OCI-LY1 (cell line): ENCODE data around the gene IGFBP5.

Source experiments
- H2AFZ ChIP-seq: fragments of 200-600 bp; sonication (generic), shearing (Covaris generic); 2 replicates; pipeline ENCODE4 v1.6.0; 2014; ENCODE audit warnings: antibody characterized with exemption, mild to moderate bottlenecking, low read length
- H3F3A ChIP-seq: fragments of 200-600 bp; sonication (generic), shearing (Covaris generic); 2 replicates; pipeline ENCODE4 v1.6.0; 2014; ENCODE audit warnings: mild to moderate bottlenecking, antibody characterized with exemption, low read length, moderate library complexity; ENCODE audit not compliant: insufficient read depth
- H3K27ac ChIP-seq: fragments of 200-600 bp; sonication (generic); 2 replicates; pipeline ENCODE4 v1.5.1; 2014; ENCODE audit warnings: low read length, mixed run types, mild to moderate bottlenecking, low read depth; ENCODE audit not compliant: poor library complexity, severe bottlenecking
- H3K27me3 ChIP-seq: fragments of 200-600 bp; sonication (generic); 2 replicates; pipeline ENCODE4 v1.6.0; 2014; ENCODE audit warnings: antibody characterized with exemption, mild to moderate bottlenecking, low read length, moderate library complexity; ENCODE audit not compliant: insufficient read depth
- H3K36me3 ChIP-seq: fragments of 200-600 bp; sonication (generic); 2 replicates; pipeline ENCODE4 v1.6.1; 2014; ENCODE audit warnings: mild to moderate bottlenecking, antibody characterized with exemption, low read length, moderate library complexity, mixed read lengths; ENCODE audit not compliant: insufficient read depth
- H3K4me1 ChIP-seq: fragments of 200-600 bp; sonication (generic); 2 replicates; pipeline ENCODE4 v1.5.1; 2014; ENCODE audit warnings: mild to moderate bottlenecking, low read length, moderate library complexity; ENCODE audit not compliant: insufficient read depth, severe bottlenecking
- H3K4me2 ChIP-seq: fragments of 200-600 bp; sonication (generic), shearing (Covaris generic); 2 replicates; pipeline ENCODE4 v1.6.1; 2014; ENCODE audit warnings: low read length
- H3K4me3 ChIP-seq: fragments of 200-600 bp; sonication (generic); 2 replicates; pipeline ENCODE4 v1.5.1; 2014; ENCODE audit warnings: low read length, low read depth, mild to moderate bottlenecking, mixed read lengths; ENCODE audit not compliant: poor library complexity, severe bottlenecking
- H3K79me2 ChIP-seq: fragments of 200-600 bp; shearing (Covaris generic); 2 replicates; pipeline ENCODE4 v1.6.1; 2016; ENCODE audit warnings: mixed run types, low read length, mixed read lengths; ENCODE audit not compliant: insufficient read depth
- H3K9ac ChIP-seq: fragments of 200-600 bp; sonication (generic), shearing (Covaris generic); 2 replicates; pipeline ENCODE4 v1.6.1; 2014; ENCODE audit warnings: mild to moderate bottlenecking, low read length, mixed read lengths
- H3K9me2 ChIP-seq: fragments of 200-600 bp; sonication (generic), shearing (Covaris generic); 2 replicates; pipeline ENCODE4 v1.6.1; 2014; ENCODE audit warnings: low read depth, mild to moderate bottlenecking, low read length, mixed read lengths
- H3K9me3 ChIP-seq: fragments of 200-600 bp; shearing (Covaris generic); 2 replicates; pipeline ENCODE4 v1.6.1; 2014; ENCODE audit warnings: low read length, mixed read lengths
- H4K20me1 ChIP-seq: fragments of 200-600 bp; sonication (generic), shearing (Covaris generic); 2 replicates; pipeline ENCODE4 v1.6.0; 2016; ENCODE audit warnings: mild to moderate bottlenecking, low read length; ENCODE audit not compliant: insufficient read depth
- EZH2 ChIP-seq: fragments of 200-600 bp; sonication (generic), shearing (Covaris generic); IDR thresholded peaks from 2 replicates; pipeline ENCODE4 v1.8.0; 2017; ENCODE audit warnings: borderline replicate concordance, mixed run types, mild to moderate bottlenecking, antibody characterized with exemption, low read length, moderate library complexity, mixed read lengths
- TF ChIP-seq, protein P1 (sequence below): fragments of 200-600 bp; sonication (generic), shearing (Covaris generic); IDR thresholded peaks from 2 replicates; pipeline ENCODE4 v1.5.1; 2017; ENCODE audit warnings: mild to moderate bottlenecking, antibody characterized with exemption, low read length, moderate library complexity, mixed read lengths

IGFBP5 gene

DNA sequence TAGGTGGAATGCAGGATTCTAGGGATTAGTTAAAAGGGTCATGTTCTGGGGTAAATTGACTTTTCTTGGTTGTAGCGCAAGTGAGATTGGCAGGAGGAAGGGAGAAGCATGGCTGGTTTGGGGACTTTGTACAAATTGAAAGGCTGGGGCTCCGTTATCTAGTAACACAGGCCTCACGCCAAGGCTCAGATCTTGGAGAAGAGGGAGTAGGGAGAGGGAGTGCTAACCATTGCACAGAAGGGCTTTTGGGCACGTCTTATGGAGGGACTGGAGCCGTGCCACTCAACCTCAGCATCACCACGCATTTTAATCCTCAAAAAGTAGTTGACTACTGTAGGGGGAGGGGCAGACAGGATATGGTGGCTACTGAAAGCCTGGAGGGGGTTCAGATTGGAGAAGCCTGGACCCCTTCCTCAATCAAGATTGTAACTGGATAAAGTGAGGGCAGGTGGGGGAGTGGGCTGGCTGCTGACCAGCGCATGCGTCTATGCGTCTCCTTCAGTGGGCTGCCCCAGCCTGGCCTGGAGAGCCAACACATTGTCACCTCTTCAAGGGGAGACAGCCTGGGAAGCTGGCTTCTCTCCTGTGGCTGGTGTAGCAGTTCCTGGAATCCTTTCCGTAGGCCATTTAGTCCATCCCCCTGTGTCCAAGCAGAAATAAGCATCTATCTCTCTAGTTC, 14.3 kb downstream of the IGFBP5 start:
- Histone ChIP-seq H3K4me1 (no peaks in the 10 kb centered on the region), H3K79me2 (no peaks in the 10 kb centered on the region), H2AFZ (no peak overlapping the region), H3K36me3 (no peaks in the 10 kb centered on the region), H3K4me2 (no peak overlapping the region), H3K4me3 (no peak overlapping the region), H3K27me3 (no peaks in the 10 kb centered on the region), H3K9ac (no peak overlapping the region), H3F3A (no peaks in the 10 kb centered on the region), H4K20me1 (no peaks in the 10 kb centered on the region), H3K9me3 (no peaks in the 10 kb centered on the region), H3K9me2 (no peaks in the 10 kb centered on the region), H3K27ac (no peak overlapping the region)
- TF ChIP-seq, protein P1, sequence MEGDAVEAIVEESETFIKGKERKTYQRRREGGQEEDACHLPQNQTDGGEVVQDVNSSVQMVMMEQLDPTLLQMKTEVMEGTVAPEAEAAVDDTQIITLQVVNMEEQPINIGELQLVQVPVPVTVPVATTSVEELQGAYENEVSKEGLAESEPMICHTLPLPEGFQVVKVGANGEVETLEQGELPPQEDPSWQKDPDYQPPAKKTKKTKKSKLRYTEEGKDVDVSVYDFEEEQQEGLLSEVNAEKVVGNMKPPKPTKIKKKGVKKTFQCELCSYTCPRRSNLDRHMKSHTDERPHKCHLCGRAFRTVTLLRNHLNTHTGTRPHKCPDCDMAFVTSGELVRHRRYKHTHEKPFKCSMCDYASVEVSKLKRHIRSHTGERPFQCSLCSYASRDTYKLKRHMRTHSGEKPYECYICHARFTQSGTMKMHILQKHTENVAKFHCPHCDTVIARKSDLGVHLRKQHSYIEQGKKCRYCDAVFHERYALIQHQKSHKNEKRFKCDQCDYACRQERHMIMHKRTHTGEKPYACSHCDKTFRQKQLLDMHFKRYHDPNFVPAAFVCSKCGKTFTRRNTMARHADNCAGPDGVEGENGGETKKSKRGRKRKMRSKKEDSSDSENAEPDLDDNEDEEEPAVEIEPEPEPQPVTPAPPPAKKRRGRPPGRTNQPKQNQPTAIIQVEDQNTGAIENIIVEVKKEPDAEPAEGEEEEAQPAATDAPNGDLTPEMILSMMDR, result no peak
- TF ChIP-seq EZH2, result no peak

DNA sequence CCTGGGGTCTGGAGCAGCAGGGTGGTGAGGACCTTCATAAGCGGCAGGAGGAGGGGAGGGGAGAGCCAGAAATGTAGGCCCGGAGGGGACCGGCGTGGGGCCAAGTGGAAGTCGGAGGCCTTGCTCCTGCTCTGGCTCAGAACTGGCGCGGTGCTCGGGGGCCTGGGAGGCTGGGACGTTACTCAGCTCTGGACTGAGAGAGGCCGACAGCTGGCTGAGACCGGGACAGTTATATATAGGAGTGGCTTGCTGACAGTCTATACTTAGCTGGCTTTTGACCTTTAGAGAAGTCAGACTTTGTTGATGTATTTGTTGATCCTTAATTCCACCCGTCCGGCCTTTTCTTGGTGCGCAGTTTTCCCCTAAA, 15.7 kb downstream of the IGFBP5 start:
- no peaks in the 10 kb centered on the region for H3K79me2 ChIP-seq
- no peaks in the 10 kb centered on the region for H3K36me3 ChIP-seq
- no peak overlapping the region for H2AFZ ChIP-seq
- no peaks in the 10 kb centered on the region for H3K9me3 ChIP-seq
- no peak overlapping the region for H3K4me2 ChIP-seq
- TF ChIP-seq, protein P1, result no peak
- H3K9ac ChIP-seq, result no peak overlapping the region
- no peaks in the 10 kb centered on the region for H3K9me2 ChIP-seq
- no peak overlapping the region for H3K4me3 ChIP-seq
- H3F3A ChIP-seq, result no peaks in the 10 kb centered on the region
- no peaks in the 10 kb centered on the region for H3K4me1 ChIP-seq
- no peaks in the 10 kb centered on the region for H3K27me3 ChIP-seq
- H3K27ac ChIP-seq, result no peak overlapping the region
- no peaks in the 10 kb centered on the region for H4K20me1 ChIP-seq

DNA sequence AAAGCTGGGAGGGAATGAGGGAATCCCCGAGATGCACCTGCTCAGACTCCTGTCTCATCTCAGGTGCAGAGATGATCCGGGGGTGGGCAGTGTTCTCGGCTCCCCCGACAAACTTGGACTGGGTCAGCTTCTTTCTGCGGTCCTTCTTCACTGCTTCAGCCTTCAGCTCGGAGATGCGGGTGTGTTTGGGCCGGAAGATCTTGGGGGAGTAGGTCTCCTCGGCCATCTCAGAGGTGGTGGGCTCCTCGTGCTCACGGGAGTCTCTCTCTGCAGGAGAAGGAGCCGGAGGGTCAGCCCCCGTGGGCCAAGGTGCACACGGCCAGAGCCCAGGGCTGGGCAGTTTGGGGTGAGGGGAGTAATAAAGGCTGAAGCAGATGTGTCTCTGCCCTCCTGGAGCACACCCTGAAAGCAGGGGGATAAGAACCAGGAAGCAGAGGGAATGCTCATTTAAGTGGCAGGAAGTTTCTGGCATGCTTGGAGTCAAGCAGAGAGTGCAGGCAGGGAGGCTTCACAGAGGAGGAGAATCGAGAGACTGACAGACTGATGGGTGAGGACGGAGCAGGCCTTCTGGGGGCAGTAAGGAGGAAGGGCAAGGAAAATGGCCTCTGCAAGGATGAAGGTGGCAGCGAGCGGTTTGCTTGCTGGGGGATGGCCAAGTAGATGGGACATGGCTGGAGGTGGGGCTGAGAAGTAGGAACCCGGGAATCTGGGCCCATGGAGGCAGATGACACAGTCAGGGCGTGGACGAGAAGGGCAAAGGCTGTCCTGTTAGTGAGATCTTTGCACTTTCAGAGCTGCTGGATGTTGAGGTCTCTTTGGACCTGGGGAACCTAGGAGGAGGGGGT, 16.3 kb downstream of the IGFBP5 start:
- no peak overlapping the region for H2AFZ ChIP-seq
- H3K4me3 ChIP-seq, result no peak overlapping the region
- H3K4me1 ChIP-seq, result no peaks in the 10 kb centered on the region
- H3K27me3 ChIP-seq, result no peaks in the 10 kb centered on the region
- H3K4me2 ChIP-seq, result no peak overlapping the region
- no peak overlapping the region for H3K27ac ChIP-seq
- H3K9me3 ChIP-seq, result no peaks in the 10 kb centered on the region
- H3K9me2 ChIP-seq, result no peaks in the 10 kb centered on the region
- H3K36me3 ChIP-seq, result no peaks in the 10 kb centered on the region
- no peak for TF ChIP-seq EZH2
- TF ChIP-seq, protein P1, result no peak
- H3K79me2 ChIP-seq, result no peaks in the 10 kb centered on the region
- H4K20me1 ChIP-seq, result no peaks in the 10 kb centered on the region
- no peak overlapping the region for H3K9ac ChIP-seq
- H3F3A ChIP-seq, result no peaks in the 10 kb centered on the region
